Body of pancreas (tissue), 4 donors: Measurements from ENCODE around the gene TMEM202.

ENCODE experiments used
- POLR2A ChIP-seq, 3 donors: fragments of 450-650 bp; IDR thresholded peaks; one replicate each; pipeline ENCODE4 v1.6.1; 2016; ENCODE audit warnings: antibody characterized with exemption in 3 of 3, mild to moderate bottlenecking in 2 of 3
- TF ChIP-seq, protein P1 (sequence below), 7 experiments: fragments of 450-650 bp in 4 of 7; fragments of 200-600 bp in 3 of 7; sonication (generic) in 3 of 7; IDR thresholded peaks; one replicate each; pipeline ENCODE4 v1.5.1; 2016 to 2019; ENCODE audit warnings: antibody characterized with exemption in 7 of 7

GRCh38 chr15:72421484-72421883, 23.4 kb downstream of the TMEM202 start:
- TF ChIP-seq, protein P1, sequence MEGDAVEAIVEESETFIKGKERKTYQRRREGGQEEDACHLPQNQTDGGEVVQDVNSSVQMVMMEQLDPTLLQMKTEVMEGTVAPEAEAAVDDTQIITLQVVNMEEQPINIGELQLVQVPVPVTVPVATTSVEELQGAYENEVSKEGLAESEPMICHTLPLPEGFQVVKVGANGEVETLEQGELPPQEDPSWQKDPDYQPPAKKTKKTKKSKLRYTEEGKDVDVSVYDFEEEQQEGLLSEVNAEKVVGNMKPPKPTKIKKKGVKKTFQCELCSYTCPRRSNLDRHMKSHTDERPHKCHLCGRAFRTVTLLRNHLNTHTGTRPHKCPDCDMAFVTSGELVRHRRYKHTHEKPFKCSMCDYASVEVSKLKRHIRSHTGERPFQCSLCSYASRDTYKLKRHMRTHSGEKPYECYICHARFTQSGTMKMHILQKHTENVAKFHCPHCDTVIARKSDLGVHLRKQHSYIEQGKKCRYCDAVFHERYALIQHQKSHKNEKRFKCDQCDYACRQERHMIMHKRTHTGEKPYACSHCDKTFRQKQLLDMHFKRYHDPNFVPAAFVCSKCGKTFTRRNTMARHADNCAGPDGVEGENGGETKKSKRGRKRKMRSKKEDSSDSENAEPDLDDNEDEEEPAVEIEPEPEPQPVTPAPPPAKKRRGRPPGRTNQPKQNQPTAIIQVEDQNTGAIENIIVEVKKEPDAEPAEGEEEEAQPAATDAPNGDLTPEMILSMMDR (IDR thresholded peaks at IDR 0.05), result no peak
- TF ChIP-seq POLR2A (IDR thresholded peaks at IDR 0.05), result no peak
